Motor neuron (in vitro differentiated cells): ENCODE results near the gene CXCL5. TPM values are rescaled to one million over a fixed set of nuclear protein-coding genes. Genes with fewer than 3 reads are reported as not detected.
"Not testable (repeated sequence)": the region's sequence is repeated elsewhere in the genome, so short reads cannot be mapped to it uniquely, and the experiment has no call there.

Experiments used
- ATAC-seq, 8 experiments: fragments of 200-7000 bp; cut with Tn5 transposase; replicated peaks in 6 of 8; 2 replicates each; pipeline ENCODE4 v1.8.0; 2021; ENCODE audit warnings: mild to moderate bottlenecking in 8 of 8, moderate library complexity in 8 of 8
- H3K27ac ChIP-seq, 2 donors: fragments of 250-450 bp; sonication (Bioruptor Pico); 2 replicates each; pipeline ENCODE4 v1.9.0; 2021; ENCODE audit warnings: antibody characterized with exemption in 2 of 2, mild to moderate bottlenecking in 2 of 2, moderate library complexity in 1 of 2
- H3K4me1 ChIP-seq, 2 donors: fragments of 250-450 bp; sonication (Bioruptor Pico); replicated peaks in 1 of 2; 2 replicates each; pipeline ENCODE4 v1.6.1; 2021; ENCODE audit warnings: antibody characterized with exemption in 2 of 2, mild to moderate bottlenecking in 2 of 2, moderate library complexity in 1 of 2
- H3K4me3 ChIP-seq, 5 donors: fragments of 250-450 bp; sonication (Bioruptor Pico); 2 replicates each; pipeline ENCODE4 v1.9.0; 2021; ENCODE audit warnings: antibody characterized with exemption in 5 of 5, mild to moderate bottlenecking in 5 of 5, moderate library complexity in 4 of 5
- WGBS, 10 experiments: fragments of 450-650 bp; shearing (Covaris generic); methylation state at CpG; one replicate each; pipeline ENCODE4 v1.0.0; 2022; 5-methylcytosine and 5-hydroxymethylcytosine counted together
- in situ Hi-C, 9 experiments: fragments of 400-800 bp; cut with MboI; loops; one replicate each; pipeline ENCODE4 v1.15.0; 2021; ENCODE audit warnings: low sequenced_read_pairs in 9 of 9, low pct_unique_long_range_greater_than_20kb in 2 of 9; ENCODE audit not compliant: unreplicated experiment in 9 of 9
- total RNA-seq, 8 experiments: library from RNA; unstranded; fragments of 300-600 nt; gene quantifications; 2 replicates each; pipeline versions ENCODE4 v1.2.3 to v1.2.4, GENCODE V29; 2022

CXCL5 gene
- total RNA-seq, 8 experiments from 2014 or later, result 0.14 to 0.17 (median 0.15) TPM; not detected in 4

DNA sequence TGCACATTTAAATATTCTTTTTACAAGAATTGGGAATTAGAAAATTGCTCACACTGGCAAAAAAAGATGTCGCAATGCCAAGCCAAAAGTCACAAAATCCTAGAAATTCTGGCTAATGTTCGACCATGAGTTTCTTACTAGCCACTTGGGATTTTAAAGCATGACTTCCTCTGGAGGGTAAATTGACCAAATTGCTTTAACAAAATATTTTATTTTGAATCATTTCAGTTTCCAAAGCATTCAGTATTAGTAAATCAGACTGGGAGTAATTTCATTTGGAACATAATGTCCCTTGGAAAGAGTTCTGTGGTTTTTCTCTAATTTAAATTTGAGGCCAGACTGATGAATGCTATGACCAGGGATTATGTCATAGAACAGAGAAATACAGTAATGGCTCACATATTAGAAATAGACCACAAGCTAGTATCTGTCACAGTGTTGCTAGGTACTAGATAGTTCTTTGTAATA lies 7.6 kb upstream of the CXCL5 start:
- Histone ChIP-seq H3K4me1 (no peaks in the 10 kb centered on the region), H3K27ac (no peak overlapping the region), H3K4me3 (no peak overlapping the region)
- in situ Hi-C loops, result no loop called here
- 0 to 100% (median 64%) methylated on average over 1 to 2 of the region's 2 CpGs; no CpG with 5 or more reads in 2 of the 10 experiments for WGBS, 10 experiments
- ATAC-seq, result peak in 2 of 8 experiments; percentile 33 to 52

DNA sequence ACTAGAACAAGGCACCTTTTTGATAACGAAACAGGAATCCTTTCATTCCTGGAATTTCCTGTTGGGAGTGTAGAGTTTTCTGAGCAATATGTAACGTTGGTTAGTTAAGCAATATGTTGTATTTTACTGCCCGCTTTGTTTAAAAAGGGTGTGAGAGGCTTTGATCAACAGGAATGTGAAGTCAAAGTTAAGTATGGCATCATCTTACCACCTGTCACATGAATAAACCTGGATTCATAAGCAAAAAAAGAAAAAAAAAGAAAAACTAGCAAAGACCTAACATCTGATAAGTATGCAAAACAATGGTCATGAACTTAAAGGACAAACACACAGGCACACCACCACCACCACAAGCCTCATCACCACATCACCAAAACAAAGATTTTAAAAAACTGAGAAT lies 7.1 kb upstream of the CXCL5 start:
- H3K4me3 ChIP-seq, result no peak overlapping the region
- no peak overlapping the region for H3K27ac ChIP-seq
- in situ Hi-C loops, result no loop called here
- H3K4me1 ChIP-seq, result no peaks in the 10 kb centered on the region
- no peak for ATAC-seq
- WGBS, 10 experiments, result 0 to 100% (median 72%) methylated on average over 1 to 3 of the region's 3 CpGs

DNA sequence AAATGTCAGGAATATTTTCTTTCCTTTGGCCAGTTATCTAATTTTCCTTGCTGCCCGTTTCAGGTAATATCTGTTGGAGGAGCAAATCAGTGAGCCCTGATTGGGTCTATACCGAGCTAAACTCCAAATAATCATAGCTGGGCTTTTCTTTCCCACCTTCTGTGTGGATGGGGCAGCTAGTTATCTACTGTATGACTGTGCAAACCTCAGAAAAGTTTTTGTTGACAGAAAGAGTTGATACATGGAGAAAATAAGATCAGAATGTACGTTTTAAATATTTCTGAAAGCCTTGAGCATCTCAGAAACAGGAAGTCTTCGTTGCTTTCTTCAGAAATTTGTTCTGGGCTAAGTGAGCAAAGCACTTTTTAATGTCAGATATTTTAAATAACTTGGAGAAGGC lies 6.2 kb upstream of the CXCL5 start:
- no peak for ATAC-seq
- WGBS, 10 experiments, result 29 to 100% (median 80%) methylated on average over 1 to 4 of the region's 4 CpGs; no CpG with 5 or more reads in 1 of the 10 experiments
- H3K27ac ChIP-seq, result no peak overlapping the region
- no peak overlapping the region for H3K4me3 ChIP-seq
- in situ Hi-C loops, result no loop called here
- H3K4me1 ChIP-seq, result no peaks in the 10 kb centered on the region

GRCh38 chr4:74000301-74000700 lies 1.8 kb upstream of the CXCL5 start:
- ATAC-seq, result no peak
- Histone ChIP-seq H3K27ac (no peak overlapping the region), H3K4me1 (no peaks in the 10 kb centered on the region), H3K4me3 (no peak overlapping the region)
- WGBS, 10 experiments, result 55 to 100% (median 83%) methylated on average over 2 to 6 of the region's 6 CpGs
- in situ Hi-C loops, result no loop called here

GRCh38 chr4:73992050-73992449 lies 6.4 kb downstream of the CXCL5 start:
- in situ Hi-C loops, result no loop called here
- WGBS, 10 experiments, result 0 to 20% (median 0%) methylated on average over 1 of the region's 1 CpG; no CpG with 5 or more reads in 4 of the 10 experiments
- ATAC-seq, result no peak
- H3K27ac ChIP-seq, result no peak overlapping the region
- no peak overlapping the region for H3K4me3 ChIP-seq
- H3K4me1 ChIP-seq, result no peaks in the 10 kb centered on the region

GRCh38 chr4:73991742-73992000 lies 6.8 kb downstream of the CXCL5 start:
- no peak for ATAC-seq
- H3K4me1 ChIP-seq, result no peaks in the 10 kb centered on the region
- in situ Hi-C loops, result no loop called here
- H3K27ac ChIP-seq, result no peak overlapping the region
- WGBS, 10 experiments, result 80 to 100% (median 100%) methylated on average over 1 of the region's 1 CpG; no CpG with 5 or more reads in 2 of the 10 experiments
- no peak overlapping the region for H3K4me3 ChIP-seq

GRCh38 chr4:73990988-73991741 lies 7.3 kb downstream of the CXCL5 start:
- WGBS, 10 experiments, result 50 to 94% (median 87%) methylated on average over 6 to 9 of the region's 9 CpGs
- in situ Hi-C loops, result no loop called here
- Histone ChIP-seq H3K4me1 (no peaks in the 10 kb centered on the region), H3K4me3 (no peak overlapping the region), H3K27ac (no peak overlapping the region)
- ATAC-seq, result no peak

GRCh38 chr4:73989928-73990327 lies 8.5 kb downstream of the CXCL5 start:
- Histone ChIP-seq H3K27ac (no peak overlapping the region), H3K4me3 (no peak overlapping the region), H3K4me1 (no peaks in the 10 kb centered on the region)
- 49 to 100% (median 93%) methylated on average over 3 to 5 of the region's 5 CpGs for WGBS, 10 experiments
- in situ Hi-C loops, result no loop called here
- no peak for ATAC-seq

GRCh38 chr4:73989031-73989430 lies 9.4 kb downstream of the CXCL5 start:
- ATAC-seq, result no peak
- in situ Hi-C loops, result no loop called here
- Histone ChIP-seq H3K4me3 (no peak overlapping the region), H3K4me1 (no peaks in the 10 kb centered on the region), H3K27ac (no peak overlapping the region)
- WGBS, 10 experiments, result 38 to 100% (median 90%) methylated on average over 1 to 3 of the region's 3 CpGs; no CpG with 5 or more reads in 1 of the 10 experiments

DNA sequence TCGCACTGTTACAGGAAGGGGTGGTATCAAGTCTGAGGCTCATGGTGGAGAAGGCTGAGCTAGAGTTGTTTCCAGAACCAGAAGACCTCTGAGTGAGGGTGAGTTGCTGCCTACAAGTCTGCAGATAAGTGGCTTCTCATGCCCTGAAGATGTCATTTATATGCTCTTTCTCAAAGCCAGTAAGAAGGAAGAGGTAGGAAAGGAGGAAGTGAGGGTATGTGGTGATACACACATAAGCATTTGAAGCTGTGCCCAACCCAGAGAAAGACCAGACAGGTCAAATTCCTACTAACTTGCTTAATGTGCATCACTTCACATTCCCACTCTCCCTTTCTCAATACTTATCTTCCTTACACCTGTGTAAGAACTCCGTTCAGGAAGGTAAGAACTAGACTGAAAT lies 10.4 kb downstream of the CXCL5 start, which contains the start of gene PPBP:
PPBP (minus strand) TSS at position 130 of the 400 bp plus-strand sequence; CDS start at position 43, 87 bp downstream.
- in situ Hi-C loops, result no loop called here
- no peak for ATAC-seq
- Histone ChIP-seq H3K4me3 (no peak within 1 kb of the TSS), H3K27ac (no peak within 1 kb of the TSS), H3K4me1 (no peaks in the 10 kb centered on the region)
- WGBS, 10 experiments, result 13 to 100% (median 80%) methylated on average over 1 to 2 of the region's 2 CpGs

GRCh38 chr4:73985528-73985852 lies 13.0 kb downstream of the CXCL5 start:
- 0 to 57% (median 16%) methylated on average over 1 of the region's 1 CpG; no CpG with 5 or more reads in 4 of the 10 experiments for WGBS, 10 experiments
- Histone ChIP-seq H3K27ac (no peak overlapping the region), H3K4me1 (no peaks in the 10 kb centered on the region), H3K4me3 (no peak overlapping the region)
- ATAC-seq, result no peak
- in situ Hi-C loops, result no loop called here

DNA sequence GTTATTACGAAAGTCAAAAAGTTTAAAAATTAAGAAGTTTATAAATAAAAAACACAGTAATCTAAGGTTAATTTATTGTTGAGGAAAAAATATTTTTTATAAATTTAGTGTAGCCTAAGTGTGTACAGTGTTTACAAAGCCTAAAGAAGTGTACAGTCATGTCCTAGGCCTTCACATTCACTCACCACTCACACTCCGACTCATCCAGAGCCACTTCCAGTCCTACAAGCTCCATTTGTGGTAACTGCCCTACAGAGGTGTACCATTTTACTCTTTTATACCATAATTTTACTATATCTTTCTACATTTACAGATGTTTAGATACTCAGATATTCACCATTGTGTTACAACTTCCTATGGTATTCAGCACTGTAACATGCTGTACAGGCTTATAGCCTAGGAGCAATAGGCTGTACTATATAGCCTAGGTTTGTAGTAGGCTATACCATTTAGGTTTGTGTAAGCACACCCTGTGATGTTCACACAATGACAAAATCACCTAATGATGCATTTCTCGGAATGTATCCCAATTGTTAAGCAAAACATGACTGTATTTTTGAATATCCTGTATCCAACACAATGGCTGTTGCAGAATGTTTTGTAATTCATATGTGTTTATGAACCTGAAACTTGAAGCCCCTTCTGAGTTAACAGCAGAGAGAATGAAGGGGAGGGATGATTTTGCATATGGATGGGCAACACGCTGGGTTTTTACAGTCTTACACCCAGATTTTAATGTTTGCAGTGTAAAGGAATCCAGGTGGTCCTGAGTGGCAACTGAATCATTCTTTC lies 13.5 kb downstream of the CXCL5 start:
- in situ Hi-C loops, result no loop called here
- H3K27ac ChIP-seq, result no peak overlapping the region
- H3K4me1 ChIP-seq, result peaks cover 0 to 2% of the 10 kb centered on the region in 2 donors
- H3K4me3 ChIP-seq, result no peak overlapping the region
- WGBS, 10 experiments, result 41 to 100% (median 66%) methylated on average over 1 to 4 of the region's 4 CpGs
- peak in 2 of 8 experiments; percentile 24 to 53 for ATAC-seq

GRCh38 chr4:73981175-73981574 lies 17.3 kb downstream of the CXCL5 start:
- H3K27ac ChIP-seq, in situ Hi-C loops, H3K4me3 ChIP-seq, ATAC-seq: not testable (repeated sequence)
- 49 to 100% (median 85%) methylated on average over 1 to 4 of the region's 7 CpGs; no CpG with 5 or more reads in 2 of the 10 experiments for WGBS, 10 experiments
- H3K4me1 ChIP-seq, result peaks cover 0 to 13% of the 10 kb centered on the region in 2 donors
